Central memory CD8-positive, alpha-beta T cell (primary cell): ENCODE results near the gene PARP14.
"Not testable (repeated sequence)": the region's sequence is repeated elsewhere in the genome, so short reads cannot be mapped to it uniquely, and the experiment has no call there.

Source experiments
- ATAC-seq: fragments of 150-1000 bp; cut with Tn5 transposase; replicated peaks from 2 replicates; pipeline ENCODE4 v1.10.0; 2022; ENCODE audit warnings: mild to moderate bottlenecking, moderate FRiP score, moderate number of reproducible peaks; ENCODE audit not compliant: poor library complexity, severe bottlenecking; ENCODE audit errors: extremely low read depth
- DNase-seq, 2 donors: peaks; one replicate each; pipeline ENCODE4 v3.0.0; 2021; ENCODE audit warnings: low spot score in 2 of 2
- H3K27ac Mint-ChIP-seq: one replicate; pipeline ENCODE4 v1.8.0; 2022; ENCODE audit warnings: low read depth, mild to moderate bottlenecking, moderate library complexity, mixed read lengths
- H3K27me3 Mint-ChIP-seq: one replicate; pipeline ENCODE4 v1.8.0; 2022; ENCODE audit warnings: mixed read lengths
- H3K36me3 Mint-ChIP-seq: one replicate; pipeline ENCODE4 v1.8.0; 2022; ENCODE audit warnings: mild to moderate bottlenecking, moderate library complexity, mixed read lengths; ENCODE audit not compliant: insufficient read depth
- H3K4me1 Mint-ChIP-seq: one replicate; pipeline ENCODE4 v1.8.0; 2022; ENCODE audit warnings: mixed read lengths
- H3K4me3 Mint-ChIP-seq: one replicate; pipeline ENCODE4 v1.8.0; 2022; ENCODE audit warnings: mild to moderate bottlenecking, moderate library complexity, mixed read lengths
- H3K9me3 Mint-ChIP-seq: one replicate; pipeline ENCODE4 v1.8.0; 2022; ENCODE audit warnings: mixed read lengths

Gene PARP14, protein sequence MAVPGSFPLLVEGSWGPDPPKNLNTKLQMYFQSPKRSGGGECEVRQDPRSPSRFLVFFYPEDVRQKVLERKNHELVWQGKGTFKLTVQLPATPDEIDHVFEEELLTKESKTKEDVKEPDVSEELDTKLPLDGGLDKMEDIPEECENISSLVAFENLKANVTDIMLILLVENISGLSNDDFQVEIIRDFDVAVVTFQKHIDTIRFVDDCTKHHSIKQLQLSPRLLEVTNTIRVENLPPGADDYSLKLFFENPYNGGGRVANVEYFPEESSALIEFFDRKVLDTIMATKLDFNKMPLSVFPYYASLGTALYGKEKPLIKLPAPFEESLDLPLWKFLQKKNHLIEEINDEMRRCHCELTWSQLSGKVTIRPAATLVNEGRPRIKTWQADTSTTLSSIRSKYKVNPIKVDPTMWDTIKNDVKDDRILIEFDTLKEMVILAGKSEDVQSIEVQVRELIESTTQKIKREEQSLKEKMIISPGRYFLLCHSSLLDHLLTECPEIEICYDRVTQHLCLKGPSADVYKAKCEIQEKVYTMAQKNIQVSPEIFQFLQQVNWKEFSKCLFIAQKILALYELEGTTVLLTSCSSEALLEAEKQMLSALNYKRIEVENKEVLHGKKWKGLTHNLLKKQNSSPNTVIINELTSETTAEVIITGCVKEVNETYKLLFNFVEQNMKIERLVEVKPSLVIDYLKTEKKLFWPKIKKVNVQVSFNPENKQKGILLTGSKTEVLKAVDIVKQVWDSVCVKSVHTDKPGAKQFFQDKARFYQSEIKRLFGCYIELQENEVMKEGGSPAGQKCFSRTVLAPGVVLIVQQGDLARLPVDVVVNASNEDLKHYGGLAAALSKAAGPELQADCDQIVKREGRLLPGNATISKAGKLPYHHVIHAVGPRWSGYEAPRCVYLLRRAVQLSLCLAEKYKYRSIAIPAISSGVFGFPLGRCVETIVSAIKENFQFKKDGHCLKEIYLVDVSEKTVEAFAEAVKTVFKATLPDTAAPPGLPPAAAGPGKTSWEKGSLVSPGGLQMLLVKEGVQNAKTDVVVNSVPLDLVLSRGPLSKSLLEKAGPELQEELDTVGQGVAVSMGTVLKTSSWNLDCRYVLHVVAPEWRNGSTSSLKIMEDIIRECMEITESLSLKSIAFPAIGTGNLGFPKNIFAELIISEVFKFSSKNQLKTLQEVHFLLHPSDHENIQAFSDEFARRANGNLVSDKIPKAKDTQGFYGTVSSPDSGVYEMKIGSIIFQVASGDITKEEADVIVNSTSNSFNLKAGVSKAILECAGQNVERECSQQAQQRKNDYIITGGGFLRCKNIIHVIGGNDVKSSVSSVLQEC (N-terminal part only)

DNA sequence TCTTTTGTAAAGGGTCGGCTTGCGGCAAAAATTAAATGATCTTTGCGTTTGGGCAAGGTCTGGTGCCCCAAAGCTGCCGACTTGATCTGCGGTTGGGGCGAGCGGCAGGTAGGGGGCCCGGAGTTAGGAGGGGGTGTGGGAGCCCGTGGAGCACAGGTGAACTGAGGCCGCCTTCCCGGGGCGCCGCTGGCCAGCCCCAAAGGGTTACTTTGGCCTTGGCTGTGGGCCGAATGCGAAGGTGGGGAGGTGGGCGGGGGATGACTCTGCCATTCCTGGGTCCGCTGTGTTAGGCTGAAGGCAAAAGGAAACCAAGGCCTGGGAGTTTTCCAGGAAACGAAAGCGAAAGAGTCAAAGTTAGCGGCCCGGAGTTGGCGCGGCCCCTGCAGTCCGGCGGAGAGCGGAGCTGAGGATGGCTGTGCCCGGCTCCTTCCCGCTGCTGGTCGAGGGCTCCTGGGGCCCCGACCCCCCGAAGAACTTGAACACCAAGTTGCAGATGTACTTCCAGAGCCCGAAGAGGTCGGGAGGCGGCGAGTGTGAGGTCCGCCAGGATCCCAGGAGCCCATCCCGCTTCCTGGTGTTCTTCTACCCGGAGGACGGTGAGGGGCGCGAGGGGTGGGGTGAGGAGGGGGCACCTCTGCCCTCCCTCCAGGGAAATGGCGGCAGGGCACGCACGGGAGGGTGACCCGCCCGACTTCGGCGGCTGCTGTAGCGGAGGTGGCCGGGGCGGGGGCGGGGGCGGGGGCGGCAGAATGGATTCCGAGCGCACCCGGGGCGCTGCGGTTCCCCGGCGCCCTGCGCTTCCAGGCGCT is at the start of gene PARP14:
Gene PARP14, plus strand, starts transcription at position 365 of the 809 bp plus-strand sequence. Its CDS starts 45 bp downstream, at position 410.
- H3K4me3 Mint-ChIP-seq, result peak within 1 kb of the TSS; percentile 90
- H3K36me3 Mint-ChIP-seq, result peaks cover 27% of the 10 kb centered on the region
- DNase-seq (peak; percentile 39 to 54), ATAC-seq (peak; percentile 67)
- H3K9me3 Mint-ChIP-seq, result no peaks in the 10 kb centered on the region
- H3K27ac Mint-ChIP-seq, result peak within 1 kb of the TSS; percentile 97
- H3K27me3 Mint-ChIP-seq, result no peaks in the 10 kb centered on the region
- H3K4me1 Mint-ChIP-seq, result peaks cover 55% of the 10 kb centered on the region

- Mint-ChIP-seq H3K27me3 (no peaks in the 10 kb centered on the region), H3K4me1 (no peaks in the 10 kb centered on the region), H3K4me3 (no peak overlapping the region), H3K27ac (no peak overlapping the region), H3K9me3 (no peaks in the 10 kb centered on the region), H3K36me3 (peaks cover 13% of the 10 kb centered on the region)
- no peak for ATAC-seq
- DNase-seq, result no peak
Measured at GRCh38 chr3:122635789-122636188, 44.9 kb upstream of the PARP14 start.

GRCh38 chr3:122636697-122637096 is 43.9 kb upstream of the PARP14 start:
- H3K27me3 Mint-ChIP-seq, result no peaks in the 10 kb centered on the region
- peaks cover 11% of the 10 kb centered on the region for H3K36me3 Mint-ChIP-seq
- no peak for ATAC-seq
- H3K4me1 Mint-ChIP-seq, result no peaks in the 10 kb centered on the region
- no peak overlapping the region for H3K27ac Mint-ChIP-seq
- no peak overlapping the region for H3K4me3 Mint-ChIP-seq
- H3K9me3 Mint-ChIP-seq, result no peaks in the 10 kb centered on the region
- DNase-seq, result no peak

DNA sequence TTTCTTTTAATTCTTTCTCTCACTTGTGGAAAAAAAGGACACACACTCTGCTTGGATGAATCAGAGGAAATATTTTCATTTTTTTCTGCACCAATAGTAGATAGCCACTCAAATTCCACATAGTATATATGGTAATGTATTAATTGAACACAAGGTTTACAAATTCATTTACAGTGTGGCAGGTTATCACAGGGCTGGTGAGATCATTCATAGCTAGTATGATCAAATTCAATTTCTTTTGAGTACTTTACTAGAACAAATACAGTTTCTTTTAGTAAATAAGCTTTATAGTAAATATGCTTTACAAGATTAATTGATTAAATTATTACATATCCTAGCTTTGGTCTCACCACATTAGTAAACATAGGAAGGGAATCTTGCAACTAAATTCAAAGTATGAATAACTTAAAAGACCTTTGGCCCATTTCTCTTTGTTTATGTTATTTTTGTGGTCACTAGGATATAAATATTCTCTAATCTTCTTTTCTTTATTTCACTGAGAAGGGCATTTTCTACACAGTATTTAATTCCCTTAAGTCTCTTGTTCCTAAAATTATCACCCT is 40.1 kb upstream of the PARP14 start:
- H3K9me3 Mint-ChIP-seq, result no peaks in the 10 kb centered on the region
- no peak for ATAC-seq
- no peaks in the 10 kb centered on the region for H3K27me3 Mint-ChIP-seq
- H3K4me1 Mint-ChIP-seq, result peaks cover 6% of the 10 kb centered on the region
- no peak for DNase-seq
- H3K4me3 Mint-ChIP-seq, result no peak overlapping the region
- no peak overlapping the region for H3K27ac Mint-ChIP-seq
- peaks cover 8% of the 10 kb centered on the region for H3K36me3 Mint-ChIP-seq

- DNase-seq, result no peak
Measured at GRCh38 chr3:122642935-122643334, 37.7 kb upstream of the PARP14 start.

DNA sequence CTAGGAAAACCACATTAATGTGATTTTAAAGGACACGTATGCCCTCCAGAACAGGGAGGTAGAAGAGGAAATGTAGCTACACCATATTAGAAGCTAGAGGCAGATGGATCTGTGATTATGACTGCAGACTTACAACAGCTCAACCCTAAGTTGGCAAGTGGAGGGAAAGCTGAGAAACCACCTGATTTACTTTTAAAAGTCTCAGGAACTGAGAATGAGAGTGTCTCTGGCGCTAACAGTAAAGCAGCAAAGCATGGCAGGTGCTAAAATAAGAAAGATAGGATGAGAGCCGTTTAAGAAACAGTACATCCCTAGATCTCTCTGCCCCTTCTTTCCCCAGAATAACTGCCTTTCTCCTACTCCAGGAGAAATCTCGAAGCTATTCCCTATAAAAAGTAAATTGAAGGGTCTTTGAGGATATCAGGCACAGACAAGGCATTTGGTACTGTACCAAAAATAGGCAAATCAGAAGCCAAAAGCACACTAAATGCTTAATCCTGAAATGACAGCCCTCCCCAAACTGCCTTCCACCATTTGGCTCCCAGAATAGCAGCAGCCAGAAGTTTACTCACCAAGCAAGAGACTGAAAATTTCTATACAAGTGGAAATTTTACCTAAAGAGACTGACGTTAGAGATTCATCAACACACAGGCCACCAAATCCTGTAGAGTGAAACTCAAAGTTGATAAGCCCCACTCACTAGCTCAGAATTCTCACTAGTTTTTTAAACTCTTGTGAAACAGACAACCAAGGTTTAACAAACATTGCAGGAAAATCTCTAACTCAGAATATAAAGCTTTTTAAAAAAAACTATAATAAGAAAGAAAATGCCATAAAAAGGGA is 34.3 kb upstream of the PARP14 start:
- Mint-ChIP-seq H3K4me3 (no peak overlapping the region), H3K4me1 (peaks cover 6% of the 10 kb centered on the region), H3K9me3 (no peaks in the 10 kb centered on the region), H3K27ac (no peak overlapping the region), H3K27me3 (peaks cover 22% of the 10 kb centered on the region), H3K36me3 (no peaks in the 10 kb centered on the region)
- ATAC-seq (no peak), DNase-seq (no peak)

More at GRCh38 chr3:122642935-122643334, 37.7 kb upstream of the PARP14 start:
- no peaks in the 10 kb centered on the region for H3K36me3 Mint-ChIP-seq
- H3K27me3 Mint-ChIP-seq, result no peaks in the 10 kb centered on the region
- H3K9me3 Mint-ChIP-seq, result no peaks in the 10 kb centered on the region
- peaks cover 6% of the 10 kb centered on the region for H3K4me1 Mint-ChIP-seq
- no peak overlapping the region for H3K27ac Mint-ChIP-seq
- no peak for ATAC-seq
- no peak overlapping the region for H3K4me3 Mint-ChIP-seq

DNA sequence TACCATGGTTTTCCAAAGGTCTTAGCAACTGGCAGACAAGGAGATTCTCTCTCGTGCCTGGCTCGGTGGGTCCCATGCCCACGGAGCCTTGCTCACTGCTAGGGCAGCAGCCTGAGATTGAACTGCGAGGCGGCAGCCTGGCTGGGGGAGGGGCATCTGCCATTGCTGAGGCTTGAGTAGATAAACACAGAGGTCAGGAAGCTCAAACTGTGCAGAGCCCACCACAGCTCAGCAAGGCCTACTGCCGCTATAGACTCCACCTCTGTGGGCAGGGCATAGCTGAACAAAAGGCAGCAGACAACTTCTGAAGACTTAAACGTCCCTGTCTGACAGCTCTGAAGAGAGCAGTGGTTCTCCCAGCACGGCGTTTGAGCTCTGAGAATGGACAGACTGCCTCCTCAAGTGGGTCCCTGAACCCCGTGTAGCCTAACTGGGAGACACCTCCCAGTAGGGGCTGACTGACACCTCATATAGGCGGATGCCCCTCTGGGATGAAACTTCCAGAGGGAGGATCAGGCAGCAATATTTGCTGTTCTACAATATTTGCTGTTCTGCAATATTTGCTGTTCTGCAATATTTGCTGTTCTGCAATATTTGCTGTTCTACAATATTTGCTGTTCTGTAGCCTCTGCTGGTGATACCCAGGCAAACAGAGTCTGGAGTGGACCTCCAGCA is 29.3 kb upstream of the PARP14 start:
- not testable (repeated sequence) for H3K9me3 Mint-ChIP-seq, H3K36me3 Mint-ChIP-seq, ATAC-seq, H3K4me3 Mint-ChIP-seq, H3K4me1 Mint-ChIP-seq, DNase-seq, H3K27ac Mint-ChIP-seq
- peaks cover 34% of the 10 kb centered on the region for H3K27me3 Mint-ChIP-seq

GRCh38 chr3:122651962-122652361 is 28.7 kb upstream of the PARP14 start:
- H3K9me3 Mint-ChIP-seq, ATAC-seq, H3K36me3 Mint-ChIP-seq, H3K4me1 Mint-ChIP-seq, H3K27ac Mint-ChIP-seq, DNase-seq, H3K4me3 Mint-ChIP-seq: not testable (repeated sequence)
- peaks cover 34% of the 10 kb centered on the region for H3K27me3 Mint-ChIP-seq

GRCh38 chr3:122658336-122658735 is 22.3 kb upstream of the PARP14 start:
- H3K4me3 Mint-ChIP-seq, H3K9me3 Mint-ChIP-seq, ATAC-seq, H3K27me3 Mint-ChIP-seq, DNase-seq, H3K4me1 Mint-ChIP-seq, H3K36me3 Mint-ChIP-seq, H3K27ac Mint-ChIP-seq: not testable (repeated sequence)

GRCh38 chr3:122660297-122660974 is 20.2 kb upstream of the PARP14 start:
- DNase-seq (no peak), ATAC-seq (no peak)
- Mint-ChIP-seq H3K4me1 (peaks cover 9% of the 10 kb centered on the region), H3K27me3 (peaks cover 7% of the 10 kb centered on the region), H3K27ac (no peak overlapping the region), H3K9me3 (no peaks in the 10 kb centered on the region), H3K36me3 (no peaks in the 10 kb centered on the region), H3K4me3 (no peak overlapping the region)
